Large intestine (tissue), 3 donors: ENCODE results near the gene RNF183. TPM values are rescaled to one million over a fixed set of nuclear protein-coding genes. Genes with fewer than 3 reads are reported as not detected.

Source experiments
- DNase-seq, 2 donors: peaks; one replicate each; pipeline versions ENCODE4 v3.0.0 to v3.0.0-alpha.2; 2013
- H3K27ac ChIP-seq: one replicate; pipeline ENCODE4 v1.5.1; 2013; ENCODE audit warnings: low read length
- H3K27me3 ChIP-seq: 2 replicates; pipeline ENCODE4 v1.6.1; 2013; ENCODE audit warnings: low read length; ENCODE audit not compliant: control insufficient read depth, insufficient read depth
- H3K36me3 ChIP-seq: 2 replicates; pipeline ENCODE4 v1.6.1; 2013; ENCODE audit warnings: low read length; ENCODE audit not compliant: control insufficient read depth, insufficient read depth
- H3K4me1 ChIP-seq: one replicate; pipeline ENCODE4 v1.6.1; 2013; ENCODE audit warnings: low read length; ENCODE audit not compliant: control insufficient read depth, insufficient read depth
- H3K4me3 ChIP-seq: one replicate; pipeline ENCODE4 v1.5.1; 2013; ENCODE audit warnings: low read length
- H3K9me3 ChIP-seq: one replicate; pipeline ENCODE4 v1.6.1; 2013; ENCODE audit warnings: mild to moderate bottlenecking, low read depth, low read length, moderate library complexity; ENCODE audit not compliant: control insufficient read depth
- whole genome bisulfite sequencing: methylation state at CpG from one replicate; pipeline ENCODE4 v1.1.5; 2013; ENCODE audit warnings: low lambda C conversion rate; ENCODE audit not compliant: insufficient coverage; 5-methylcytosine and 5-hydroxymethylcytosine counted together
- polyA plus RNA-seq: library from polyadenylated mRNA; unstranded; fragments of 120-200 nt; gene quantifications from one replicate; pipeline ENCODE4 v1.2.1, GENCODE V29; 2013

The RNF183 gene
- polyA plus RNA-seq, 1 donor: 0.91 TPM

DNA sequence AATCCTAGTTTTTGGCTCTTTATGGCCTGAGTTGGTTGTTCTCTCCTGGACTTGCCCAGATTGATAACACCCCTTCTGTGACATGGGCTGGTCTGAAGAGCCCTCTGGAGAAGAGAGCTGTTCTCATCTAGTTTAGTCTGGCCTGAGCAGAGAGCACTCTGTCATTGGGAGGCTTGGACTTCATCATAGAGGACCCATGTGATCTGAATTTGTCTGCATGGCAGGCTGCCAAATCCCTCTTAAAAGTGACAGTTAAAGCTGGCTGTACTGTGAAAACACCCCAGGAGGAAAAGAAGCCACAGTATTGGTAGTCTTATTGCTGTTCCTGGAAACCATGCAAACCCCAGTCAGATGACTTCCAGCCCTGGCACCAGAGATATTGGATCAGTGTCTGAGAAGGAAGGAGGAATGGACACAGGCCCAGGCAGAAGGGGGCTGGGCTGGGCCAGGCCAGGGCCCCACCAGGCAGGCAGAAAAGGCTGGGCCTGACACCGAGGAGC is 40.6 kb upstream of the RNF183 start:
- H3K27me3 ChIP-seq: peaks cover under 1% of the 10 kb centered on the region
- H3K9me3 ChIP-seq: no peaks in the 10 kb centered on the region
- no CpG with 5 or more reads among the region's 1 CpG for WGBS
- no peak overlapping the region for H3K4me3 ChIP-seq
- peak in 1 of 2 donors; percentile 71 for DNase-seq
- peaks cover 24% of the 10 kb centered on the region for H3K4me1 ChIP-seq
- no peaks in the 10 kb centered on the region for H3K36me3 ChIP-seq
- H3K27ac ChIP-seq: no peak overlapping the region

DNA sequence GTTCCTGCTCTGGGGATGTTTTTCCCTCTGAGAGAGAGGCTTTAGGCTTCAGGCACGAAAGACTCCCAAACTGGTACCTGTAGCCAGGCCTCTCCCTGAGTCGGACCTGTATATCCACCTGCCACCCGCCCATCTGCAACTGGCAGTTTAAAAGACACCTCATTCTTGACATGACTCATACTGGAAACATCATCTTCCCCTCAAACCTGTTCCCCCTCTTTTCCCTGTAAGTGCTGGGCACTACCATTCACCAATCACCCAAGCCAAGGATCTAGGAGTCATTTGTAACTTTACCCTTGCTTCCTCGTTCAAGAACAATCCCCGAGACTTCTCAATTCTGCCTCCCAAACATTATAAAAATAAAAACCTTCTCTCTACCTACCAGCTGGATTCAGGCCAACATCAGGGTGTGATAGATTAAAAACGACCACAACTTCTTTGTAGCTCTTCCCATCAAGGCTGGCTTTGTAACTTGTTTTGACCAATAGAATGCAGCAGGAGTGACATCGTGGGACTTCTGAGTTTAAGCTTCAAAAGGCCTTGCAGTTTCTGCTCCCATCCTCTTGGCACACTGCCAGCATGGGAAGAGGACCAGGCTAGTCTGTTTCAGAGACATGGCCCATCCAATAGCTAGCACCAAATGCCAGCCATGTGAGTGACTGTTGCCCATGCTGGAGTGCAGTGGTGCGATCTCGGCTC is 38.7 kb upstream of the RNF183 start:
- H3K9me3 ChIP-seq: no peaks in the 10 kb centered on the region
- no peak overlapping the region for H3K27ac ChIP-seq
- 75% methylated on average over 2 of the region's 9 CpGs for WGBS
- H3K4me3 ChIP-seq: no peak overlapping the region
- H3K4me1 ChIP-seq: peaks cover 14% of the 10 kb centered on the region
- no peaks in the 10 kb centered on the region for H3K36me3 ChIP-seq
- H3K27me3 ChIP-seq: no peaks in the 10 kb centered on the region
- no peak for DNase-seq

DNA sequence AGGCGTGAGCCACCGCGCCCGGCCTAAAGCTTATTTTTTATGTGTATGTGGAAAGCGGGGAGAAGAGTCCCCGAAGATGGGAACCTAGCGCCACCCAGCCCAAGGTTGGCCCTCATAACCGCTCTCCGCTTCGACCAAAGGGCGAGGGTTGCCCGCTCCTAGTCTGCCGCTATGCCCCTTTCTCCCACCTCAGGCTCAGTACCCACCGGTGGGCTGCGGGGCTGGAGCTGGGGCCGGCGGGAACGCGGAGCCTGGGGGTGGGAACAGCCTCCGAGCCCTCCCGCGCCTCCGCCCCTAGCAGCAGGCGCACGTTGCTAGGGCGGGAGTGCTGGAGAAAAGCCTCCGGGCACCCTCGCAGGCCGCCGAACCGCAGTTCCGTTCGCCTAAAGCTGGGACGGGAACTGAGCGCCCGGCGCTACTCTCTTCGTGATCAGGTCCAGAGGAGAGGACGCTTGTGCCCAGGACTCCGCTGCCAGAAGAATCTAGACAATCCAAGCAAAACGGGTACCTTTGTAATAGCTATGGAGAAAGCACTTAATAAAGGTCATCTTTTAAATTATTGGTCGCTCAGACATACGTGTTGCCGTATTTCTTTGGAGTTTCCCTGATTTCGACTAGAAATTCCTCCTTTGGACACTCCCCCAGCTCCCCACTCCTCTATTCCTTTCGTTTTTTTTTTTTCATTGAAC is 37.0 kb upstream of the RNF183 start, which contains the start of gene WDR31:
WDR31 (minus strand) TSS at position 265 of the 689 bp plus-strand sequence. CDS start 8,253 bp downstream, outside the sequence.
- WGBS: 0% methylated on average over 1 of the region's 46 CpGs
- Histone ChIP-seq H3K9me3 (no peaks in the 10 kb centered on the region), H3K27ac (peak within 1 kb of the TSS; percentile 74), H3K4me1 (peaks cover 11% of the 10 kb centered on the region), H3K27me3 (no peaks in the 10 kb centered on the region), H3K4me3 (peak within 1 kb of the TSS; percentile 91), H3K36me3 (no peaks in the 10 kb centered on the region)
- peak; percentile 81 to 94 for DNase-seq

DNA sequence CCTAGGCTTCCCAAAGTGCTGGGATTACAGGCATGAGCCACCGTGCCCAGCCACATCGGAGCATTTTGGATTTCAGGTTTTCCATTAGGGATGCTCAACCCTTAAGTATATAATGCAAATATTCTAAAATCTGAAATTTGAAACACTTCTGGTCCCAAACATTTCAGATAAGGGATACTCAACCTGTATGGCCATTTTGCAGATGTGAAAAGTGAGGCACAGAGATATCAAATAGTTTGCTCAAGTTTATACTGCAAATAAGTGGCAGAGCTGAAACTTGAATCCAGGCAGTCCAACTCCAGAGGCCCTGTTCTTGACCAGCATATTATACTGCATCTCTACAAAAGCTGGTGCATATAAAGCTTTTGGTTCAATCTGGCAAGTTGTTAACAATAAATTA is 34.5 kb upstream of the RNF183 start:
- Histone ChIP-seq H3K27me3 (no peaks in the 10 kb centered on the region), H3K27ac (no peak overlapping the region), H3K36me3 (no peaks in the 10 kb centered on the region), H3K4me1 (peaks cover 6% of the 10 kb centered on the region), H3K4me3 (no peak overlapping the region), H3K9me3 (no peaks in the 10 kb centered on the region)
- WGBS: no CpG with 5 or more reads among the region's 2 CpGs
- no peak for DNase-seq

DNA sequence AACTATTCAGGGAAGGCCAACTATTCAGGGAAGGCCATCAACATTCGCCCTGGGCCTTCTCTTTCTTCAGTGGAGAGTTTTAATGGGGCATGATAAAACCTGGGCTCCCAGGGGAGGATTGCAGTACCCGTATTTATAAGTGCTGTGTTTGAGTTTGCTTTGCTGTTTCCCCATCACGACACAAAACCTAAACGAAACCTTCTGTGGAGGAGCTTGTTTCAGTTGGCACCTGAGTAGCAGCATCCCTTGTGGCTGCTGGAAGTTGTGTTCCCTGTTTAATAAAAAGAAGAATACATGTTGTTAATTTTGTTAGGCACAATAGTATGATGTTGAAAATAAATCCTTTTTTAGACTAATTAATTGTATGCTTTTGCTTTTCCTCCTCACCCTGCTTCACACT is 28.6 kb upstream of the RNF183 start:
- no peaks in the 10 kb centered on the region for H3K9me3 ChIP-seq
- H3K4me1 ChIP-seq: no peaks in the 10 kb centered on the region
- no peak for DNase-seq
- H3K27me3 ChIP-seq: no peaks in the 10 kb centered on the region
- no CpG with 5 or more reads among the region's 4 CpGs for WGBS
- no peak overlapping the region for H3K27ac ChIP-seq
- H3K4me3 ChIP-seq: no peak overlapping the region
- H3K36me3 ChIP-seq: no peaks in the 10 kb centered on the region

DNA sequence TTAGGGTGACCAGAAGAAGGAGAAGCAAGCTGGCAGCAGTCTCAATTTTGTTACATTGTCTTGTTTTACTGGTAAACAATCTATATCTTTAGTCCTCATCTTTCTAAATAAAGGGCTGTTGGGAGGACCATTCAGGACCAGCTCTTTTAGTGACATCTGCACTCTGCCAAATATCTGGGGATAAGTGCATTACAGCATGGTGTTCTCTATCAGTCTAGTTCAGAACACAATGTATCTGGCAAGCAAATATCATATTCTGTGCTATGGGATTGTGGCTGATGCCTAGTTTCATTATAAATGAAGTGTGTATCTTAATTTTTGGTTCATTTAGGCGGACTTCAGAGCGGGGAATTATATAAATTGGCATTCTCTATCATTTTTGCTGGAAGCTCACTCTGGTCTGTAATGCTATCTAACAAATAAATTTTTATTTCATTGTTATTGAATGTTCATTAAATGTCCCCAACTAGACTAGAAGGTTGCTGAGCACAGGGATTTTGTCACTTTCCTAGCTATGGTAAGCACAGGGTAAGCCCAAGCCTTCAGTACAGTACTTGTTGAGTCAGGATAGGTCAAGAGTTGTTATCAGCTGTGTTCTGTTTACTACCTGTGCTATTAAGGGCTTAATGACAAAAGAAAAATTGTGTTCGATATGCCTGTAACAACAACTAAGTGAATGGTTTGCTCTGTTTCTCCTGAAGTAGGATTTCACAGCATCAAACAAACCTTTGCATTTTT is 25.0 kb upstream of the RNF183 start:
- DNase-seq: no peak
- no peak overlapping the region for H3K4me3 ChIP-seq
- no peaks in the 10 kb centered on the region for H3K4me1 ChIP-seq
- no peaks in the 10 kb centered on the region for H3K36me3 ChIP-seq
- no CpG with 5 or more reads among the region's 3 CpGs for WGBS
- H3K9me3 ChIP-seq: no peaks in the 10 kb centered on the region
- H3K27ac ChIP-seq: no peak overlapping the region
- no peaks in the 10 kb centered on the region for H3K27me3 ChIP-seq

DNA sequence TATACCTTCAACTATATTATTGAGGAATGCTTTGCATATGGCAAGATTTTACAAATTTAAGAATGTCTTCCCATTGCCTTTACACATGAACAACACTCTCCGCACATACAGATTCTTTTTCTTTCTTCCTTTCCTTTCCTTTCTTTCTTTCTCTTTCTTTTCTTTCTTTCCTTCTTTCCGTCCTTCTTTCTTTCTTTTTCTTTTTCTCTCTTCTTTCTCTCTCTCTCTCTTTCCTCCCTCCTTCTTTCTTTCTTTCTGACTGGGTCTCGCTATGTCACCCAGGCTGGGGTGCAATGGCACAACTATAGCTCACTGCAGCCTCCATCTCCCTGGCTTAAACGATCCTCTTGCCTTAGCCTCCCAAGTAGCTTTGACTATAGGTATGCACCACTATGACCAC is 23.1 kb upstream of the RNF183 start:
- Histone ChIP-seq H3K9me3 (no peaks in the 10 kb centered on the region), H3K36me3 (peaks cover 5% of the 10 kb centered on the region), H3K4me1 (no peaks in the 10 kb centered on the region), H3K4me3 (no peak overlapping the region), H3K27me3 (no peaks in the 10 kb centered on the region), H3K27ac (no peak overlapping the region)
- 100% methylated on average over 3 of the region's 4 CpGs for WGBS
- no peak for DNase-seq

DNA sequence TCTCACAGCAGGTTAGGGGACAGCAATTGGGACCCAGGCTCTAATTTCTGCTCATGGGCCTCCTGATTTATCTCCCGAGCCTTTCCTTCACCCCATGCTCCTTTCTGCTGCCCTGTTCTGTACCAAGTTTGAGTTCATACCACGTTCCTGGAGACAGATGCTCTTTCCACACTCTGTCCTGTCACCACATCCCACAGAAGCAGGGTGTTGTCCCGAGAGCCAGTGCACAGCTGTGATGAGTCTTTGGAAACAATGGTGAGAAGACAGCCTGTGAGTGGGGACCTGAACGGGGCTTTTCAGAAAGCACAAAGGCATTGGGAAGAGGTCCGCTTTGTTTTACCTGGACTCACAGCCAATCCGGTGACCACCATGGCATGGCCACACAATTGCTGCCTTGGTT is 19.5 kb upstream of the RNF183 start:
- peaks cover 20% of the 10 kb centered on the region for H3K36me3 ChIP-seq
- H3K9me3 ChIP-seq: no peaks in the 10 kb centered on the region
- no peak overlapping the region for H3K27ac ChIP-seq
- no CpG with 5 or more reads among the region's 6 CpGs for WGBS
- no peaks in the 10 kb centered on the region for H3K27me3 ChIP-seq
- no peak for DNase-seq
- no peak overlapping the region for H3K4me3 ChIP-seq
- no peaks in the 10 kb centered on the region for H3K4me1 ChIP-seq

DNA sequence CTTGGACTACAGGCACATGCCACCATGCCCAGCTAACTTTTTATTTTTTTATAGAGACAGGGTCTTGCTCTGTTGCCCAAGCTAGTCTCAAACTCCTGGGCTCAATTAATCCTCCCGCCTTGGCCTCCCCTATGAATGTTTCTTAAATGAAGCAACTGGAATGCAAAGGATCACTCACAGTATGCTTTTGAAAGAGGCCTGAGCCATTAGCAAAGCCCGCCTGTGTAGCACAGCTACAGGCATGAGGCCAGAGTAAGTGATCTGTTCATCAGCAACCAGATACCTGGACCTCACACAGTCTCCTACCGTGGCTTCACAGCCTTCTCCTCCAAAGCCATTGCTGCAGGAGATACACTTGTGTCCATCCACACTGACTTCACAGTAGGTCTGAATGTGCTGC is 16.9 kb upstream of the RNF183 start:
- DNase-seq: no peak
- Histone ChIP-seq H3K4me1 (no peaks in the 10 kb centered on the region), H3K27ac (no peak overlapping the region), H3K4me3 (no peak overlapping the region), H3K36me3 (peaks cover 28% of the 10 kb centered on the region), H3K9me3 (no peaks in the 10 kb centered on the region), H3K27me3 (no peaks in the 10 kb centered on the region)
- no CpG with 5 or more reads among the region's 3 CpGs for WGBS

DNA sequence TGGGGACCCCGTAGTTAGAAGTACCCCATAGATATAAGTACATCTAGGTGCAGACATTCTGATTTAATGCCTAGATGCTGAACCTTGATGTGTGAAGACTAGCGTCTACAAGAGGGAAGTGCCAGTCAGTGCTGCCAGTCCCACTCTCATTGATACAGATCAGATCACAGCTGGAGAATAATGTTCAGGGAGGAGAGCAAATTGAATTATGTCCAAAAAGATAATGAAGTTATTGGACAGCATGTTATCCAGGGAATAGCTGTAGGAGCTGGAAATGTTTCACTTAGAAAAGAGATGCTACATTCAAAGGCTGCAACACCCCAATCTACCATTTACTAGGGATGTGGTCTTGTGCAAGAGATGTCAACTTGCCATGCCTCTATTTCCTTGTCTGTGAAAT is 15.9 kb upstream of the RNF183 start:
- H3K27me3 ChIP-seq: no peaks in the 10 kb centered on the region
- no peaks in the 10 kb centered on the region for H3K4me1 ChIP-seq
- H3K9me3 ChIP-seq: no peaks in the 10 kb centered on the region
- DNase-seq: no peak
- no peak overlapping the region for H3K4me3 ChIP-seq
- no peak overlapping the region for H3K27ac ChIP-seq
- WGBS: no CpG with 5 or more reads among the region's 2 CpGs
- H3K36me3 ChIP-seq: peaks cover 28% of the 10 kb centered on the region
